GM21723 (cell line): Measurements from ENCODE around the gene FSTL4.

Experiments
- ATAC-seq: cut with Tn5 transposase; IDR thresholded peaks from one replicate; pipeline ENCODE4 v1.9.1; 2021; ENCODE audit warnings: mild to moderate bottlenecking, moderate library complexity; ENCODE audit not compliant: unreplicated experiment

The FSTL4 gene

DNA sequence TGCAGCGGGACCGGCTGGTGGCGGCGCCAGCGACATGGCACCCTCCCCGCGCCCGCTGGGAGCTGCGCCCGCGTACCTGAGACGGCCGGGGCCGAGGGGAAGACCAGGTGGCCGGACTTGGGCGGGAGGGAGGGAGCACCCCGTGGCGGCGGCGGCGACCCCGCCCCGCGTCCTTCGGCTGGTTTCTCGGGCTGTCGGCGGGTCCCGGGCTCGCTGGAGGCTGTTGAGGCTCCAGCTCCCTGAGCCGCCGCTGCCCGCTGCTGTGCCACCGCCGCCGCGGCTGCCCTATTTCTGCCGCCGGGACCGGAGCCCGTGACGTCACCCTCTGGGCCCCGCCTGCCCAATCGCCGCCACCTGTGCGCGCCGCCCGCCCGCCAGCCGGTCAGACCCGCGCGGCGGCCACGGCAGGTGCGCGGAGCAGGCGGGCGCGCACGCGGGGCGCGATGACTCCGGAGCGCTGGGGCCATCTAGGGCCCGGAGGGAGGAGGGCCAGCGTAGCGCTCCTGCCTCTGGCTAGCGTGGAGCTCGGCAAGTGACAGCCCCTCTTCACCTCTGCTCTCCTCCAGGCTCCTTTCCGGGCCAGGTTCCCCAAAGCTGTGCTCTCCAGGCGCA, at the start of gene FSTL4:
FSTL4 (minus strand) TSS at position 293 of the 612 bp plus-strand sequence.
- ATAC-seq = no peak

DNA sequence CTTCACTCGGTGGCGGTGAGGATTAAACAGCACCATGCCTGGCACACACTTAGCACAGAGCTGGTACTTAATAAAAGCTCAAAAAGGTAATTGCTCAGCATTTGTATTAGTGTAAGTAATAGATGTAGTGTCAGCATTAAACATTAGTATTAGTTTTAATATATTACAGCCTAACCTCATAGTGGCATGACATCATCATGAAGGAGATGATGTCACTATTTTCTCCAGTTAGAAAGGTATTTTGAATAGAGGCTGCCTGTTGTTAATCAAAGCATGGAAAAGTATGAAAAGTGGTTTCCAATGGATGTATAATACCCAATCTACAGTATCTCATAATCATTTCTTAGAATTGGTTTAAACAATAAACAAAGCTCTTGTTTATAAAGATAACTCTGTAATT, 49.0 kb upstream of the FSTL4 start:
- ATAC-seq = no peak

DNA sequence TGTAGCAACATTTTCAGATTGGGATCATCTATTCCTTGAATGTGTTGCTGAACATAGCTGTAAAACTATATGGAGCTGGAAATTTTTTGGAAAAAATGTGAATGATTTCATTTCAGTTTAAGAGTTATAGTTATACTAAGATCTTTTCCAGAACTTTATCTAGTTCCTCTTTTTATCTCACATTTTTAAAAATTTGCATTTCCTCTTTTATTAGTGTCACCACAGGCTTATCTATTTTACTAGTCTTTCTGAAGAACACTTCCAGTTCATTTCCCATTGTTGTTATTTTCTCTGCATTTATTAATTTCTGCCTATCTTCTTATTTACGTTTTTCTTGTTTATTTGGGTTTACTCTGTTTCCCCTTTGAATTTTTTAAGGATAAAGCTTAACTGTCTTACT, 46.0 kb upstream of the FSTL4 start:
- ATAC-seq = no peak

DNA sequence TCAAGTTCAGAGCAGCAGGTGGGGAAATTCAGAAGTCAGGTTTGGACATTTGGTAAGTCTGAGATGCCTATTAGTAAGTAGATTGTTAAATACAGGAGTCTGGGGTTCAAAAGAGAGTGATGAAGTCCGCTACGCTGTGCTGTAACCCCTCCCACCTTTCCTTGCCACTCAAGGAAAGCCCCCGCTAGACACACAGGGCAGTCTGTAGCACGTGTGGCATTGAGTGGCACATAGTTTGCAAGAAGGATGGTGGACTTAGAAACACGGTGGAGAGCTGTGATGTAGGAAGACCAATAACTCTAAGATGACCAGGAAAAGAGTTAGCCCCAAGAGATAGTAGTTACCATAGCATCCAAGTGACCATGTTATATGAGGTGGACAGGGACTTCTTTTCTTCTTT, 44.7 kb upstream of the FSTL4 start:
- no peak for ATAC-seq

DNA sequence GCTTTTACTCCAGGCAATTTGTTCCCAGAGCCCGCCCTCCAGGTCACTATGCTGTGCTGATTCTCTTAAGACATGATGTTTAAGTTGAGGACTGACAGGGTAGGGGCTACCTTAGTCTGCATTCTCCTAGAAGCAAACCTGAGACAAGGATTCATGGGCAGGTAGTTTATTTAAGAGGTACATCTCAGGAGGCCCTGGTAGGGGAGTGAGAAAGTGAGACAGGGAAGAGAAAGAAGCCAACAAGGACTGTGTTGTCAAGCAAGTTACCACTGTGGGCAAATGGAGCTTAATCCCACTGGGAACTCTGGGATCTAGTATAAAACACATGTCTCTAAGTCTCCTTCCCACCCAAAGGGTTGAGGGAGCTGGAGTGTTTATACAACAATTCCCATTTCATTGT, 43.6 kb upstream of the FSTL4 start:
- no peak for ATAC-seq

DNA sequence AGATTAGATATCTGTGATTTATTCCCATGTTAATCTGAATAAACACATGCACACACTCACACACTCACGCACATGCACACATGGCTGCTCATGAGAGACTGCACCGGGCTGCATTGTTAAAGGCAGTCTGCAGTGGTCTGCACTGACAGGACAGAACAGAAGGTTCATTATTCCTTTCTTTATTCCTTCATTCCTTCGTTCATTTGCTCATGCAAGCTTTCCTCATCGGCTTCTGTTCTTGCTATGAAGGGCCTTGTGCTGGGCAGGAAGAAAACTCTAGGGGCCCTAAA, 41.4 kb upstream of the FSTL4 start:
- ATAC-seq = no peak

DNA sequence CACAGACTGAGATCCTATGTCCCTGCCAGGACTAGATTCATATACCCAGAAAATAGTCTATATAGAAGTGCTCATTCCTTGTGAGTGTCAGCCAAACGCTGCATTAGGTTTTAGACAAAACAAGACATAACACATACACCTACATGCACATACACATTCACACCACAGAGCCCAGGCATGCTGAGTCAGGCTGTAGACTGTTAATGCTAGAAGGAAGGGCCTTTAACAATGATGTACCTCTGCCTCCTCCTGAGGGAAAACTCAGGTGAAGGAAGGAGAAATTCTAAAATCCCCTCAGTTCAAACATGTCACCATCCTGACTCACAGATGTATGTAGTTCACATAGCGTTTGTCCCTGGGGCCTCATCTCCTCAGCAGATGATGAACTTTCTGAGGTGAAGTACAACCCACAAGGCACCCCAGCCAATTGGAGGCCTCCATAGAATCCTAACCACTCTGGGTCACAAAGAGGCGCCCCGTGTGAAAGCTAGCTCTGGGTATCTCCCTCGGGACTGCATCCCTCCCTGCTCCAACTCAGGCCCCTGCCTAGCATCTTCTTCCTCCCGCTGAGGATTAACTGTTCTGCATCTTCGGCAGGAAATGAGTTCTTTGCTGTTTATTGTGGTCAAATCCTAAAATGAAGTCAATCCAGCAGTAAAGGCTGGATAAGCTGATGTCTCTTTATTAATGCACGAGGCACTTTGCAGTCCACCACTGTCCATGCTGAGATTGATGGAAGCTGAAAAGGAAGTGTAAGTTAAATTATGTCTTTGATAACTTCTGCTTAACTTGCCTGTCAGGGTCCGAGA, 40.8 kb upstream of the FSTL4 start:
- ATAC-seq = no peak

DNA sequence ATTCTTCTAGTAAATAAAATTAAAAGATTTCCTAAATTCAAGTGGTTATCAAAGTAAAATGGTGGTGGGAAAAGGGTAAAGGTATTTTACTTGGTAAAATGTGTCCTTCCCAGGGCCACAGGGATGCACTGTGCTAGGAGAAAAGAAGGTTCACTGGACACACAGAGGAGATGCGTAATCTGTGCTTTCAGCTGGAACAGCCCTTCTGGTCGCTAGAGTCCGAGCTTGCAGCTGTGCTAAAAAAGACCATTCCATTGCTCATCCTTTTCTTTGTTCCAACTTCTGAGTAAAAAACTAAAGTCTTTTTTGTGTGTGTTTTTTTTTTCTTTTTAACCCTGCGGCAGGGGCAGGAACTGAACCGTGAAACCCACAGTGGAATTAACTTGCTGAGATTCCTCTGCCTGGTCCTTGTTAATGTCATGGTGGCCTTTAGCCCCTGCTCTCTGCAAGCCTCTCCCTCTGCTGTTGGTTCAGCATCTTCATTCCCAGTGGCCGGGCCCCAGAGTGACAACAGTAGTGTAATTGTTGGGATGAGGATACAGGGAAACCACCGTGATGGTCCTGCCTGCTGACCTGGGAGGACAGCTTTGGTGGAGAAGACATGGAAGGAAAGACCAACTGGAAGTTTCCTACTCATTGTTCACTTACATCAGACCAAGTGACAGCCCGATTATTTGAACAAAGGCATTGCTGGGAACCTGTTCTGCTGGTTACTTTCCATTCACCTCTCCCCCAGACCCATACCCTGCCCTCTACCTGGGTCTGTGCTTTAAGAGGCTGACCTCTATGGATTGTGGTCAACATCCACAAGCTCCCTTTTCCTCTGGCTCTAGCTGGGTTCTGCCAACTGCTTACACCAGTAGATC, 31.9 kb upstream of the FSTL4 start:
- ATAC-seq = no peak

DNA sequence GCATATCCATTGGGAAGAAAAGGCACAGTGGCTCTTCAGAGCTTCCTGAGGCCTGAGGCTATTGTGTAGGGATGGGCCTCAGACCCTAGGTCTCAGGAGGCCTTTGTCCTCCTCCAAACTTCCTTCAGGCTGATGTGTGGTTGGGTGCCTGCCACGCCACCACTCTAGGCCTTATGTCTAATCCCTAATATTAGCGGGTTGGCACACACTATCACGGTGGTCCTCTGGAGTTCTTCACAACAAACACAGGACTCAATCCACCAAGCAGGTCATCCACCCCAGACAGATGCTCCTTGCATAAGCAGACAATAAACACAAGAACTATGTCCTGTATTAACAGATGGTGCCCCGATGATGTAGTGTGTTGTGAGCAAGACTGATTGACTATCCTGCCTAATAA, 31.0 kb upstream of the FSTL4 start:
- ATAC-seq = no peak

DNA sequence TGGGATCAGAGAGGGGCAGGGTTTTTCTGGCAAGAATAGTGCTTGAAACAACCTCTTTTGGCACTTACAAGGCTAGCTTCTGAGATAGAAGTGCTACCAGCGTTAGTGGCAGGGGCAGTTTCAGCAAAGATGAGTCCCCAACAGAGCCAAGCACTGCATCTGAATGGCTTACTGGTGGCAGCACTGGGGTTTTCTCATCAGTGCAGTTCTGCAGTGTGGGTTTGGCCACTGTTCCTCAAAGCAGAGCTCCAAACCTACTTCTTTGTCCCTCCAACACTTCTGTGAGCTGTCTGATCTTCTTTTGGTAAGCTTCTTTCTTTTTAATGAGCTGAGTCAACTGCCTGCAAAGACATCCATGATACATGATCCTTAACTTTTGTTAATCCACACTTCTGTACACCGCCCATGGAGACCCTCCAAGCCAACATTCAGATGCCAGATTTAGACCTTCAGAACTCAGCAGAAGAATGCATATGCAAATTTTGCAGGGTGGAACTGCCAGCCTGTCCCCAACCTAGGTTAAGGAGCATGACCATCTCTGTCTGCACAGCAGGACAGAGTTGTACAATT, 29.9 kb upstream of the FSTL4 start:
- no peak for ATAC-seq

DNA sequence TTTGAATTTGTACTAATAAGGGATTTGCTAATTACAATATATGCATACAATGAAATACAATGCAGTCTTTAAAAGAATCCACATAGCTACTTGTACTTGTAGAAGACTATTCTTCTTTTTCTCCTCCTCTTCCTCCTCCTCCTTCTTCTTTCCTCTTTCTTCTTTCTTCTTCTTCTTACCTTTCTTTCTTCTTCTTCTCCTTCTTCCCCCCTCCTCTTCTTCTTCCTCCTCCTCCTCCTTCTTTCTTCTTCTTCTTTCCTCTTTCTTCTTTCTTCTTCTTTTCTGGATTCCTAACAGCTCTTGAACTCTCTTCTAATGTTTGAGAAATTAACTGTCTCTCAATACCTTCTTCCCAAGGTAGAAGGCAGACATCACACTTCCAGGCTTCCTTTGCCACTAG, 29.3 kb upstream of the FSTL4 start:
- ATAC-seq = no peak

DNA sequence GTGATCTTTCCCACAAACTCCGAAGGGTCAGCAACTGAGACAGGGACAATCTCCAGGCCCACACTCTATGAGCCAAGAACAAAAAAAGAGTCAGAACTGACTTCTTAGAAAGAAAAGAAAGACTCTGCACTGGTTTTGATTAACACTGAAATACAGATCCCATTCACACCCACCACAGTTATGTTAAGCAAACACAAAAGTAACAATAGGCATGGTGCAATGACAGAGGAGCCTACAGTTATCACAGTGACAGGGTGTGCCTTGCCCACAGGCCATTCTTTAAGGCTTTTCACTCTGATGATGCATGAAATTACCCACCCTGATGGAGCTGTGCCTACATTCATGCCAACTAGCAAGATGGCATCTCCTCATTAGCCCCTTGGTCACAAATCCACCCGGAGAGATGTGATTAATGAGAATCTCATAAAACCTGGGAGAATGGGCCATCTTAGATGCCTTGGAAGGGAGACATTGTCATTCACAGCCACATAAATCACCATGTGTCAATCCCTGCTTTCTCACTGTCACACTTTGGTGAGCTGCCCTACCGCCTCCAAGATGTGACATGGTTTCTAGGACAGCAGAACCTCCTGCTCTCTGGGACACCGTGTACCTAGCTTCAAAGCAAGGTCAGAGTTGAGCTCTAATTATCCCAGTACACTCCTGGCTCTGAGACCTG, 27.6 kb upstream of the FSTL4 start:
- ATAC-seq = no peak

DNA sequence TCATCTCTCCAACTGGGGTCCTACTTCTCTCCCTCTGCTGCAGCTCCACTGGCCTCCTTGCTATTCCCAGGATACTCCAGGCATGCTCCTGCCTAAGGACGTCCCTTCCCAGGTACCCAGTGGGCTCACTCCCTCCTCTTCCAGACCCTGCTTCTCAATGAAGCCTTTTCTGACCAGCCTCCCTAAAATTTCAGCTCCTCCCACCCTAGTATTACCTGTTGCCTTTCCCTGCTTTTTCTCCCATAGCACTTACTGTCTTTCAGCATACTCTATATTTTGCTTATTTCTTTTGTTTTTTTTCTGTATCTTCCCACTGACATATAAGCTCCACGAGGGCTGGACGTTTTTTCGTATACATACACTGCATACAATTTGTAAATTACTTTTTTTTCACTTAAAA, 26.1 kb upstream of the FSTL4 start:
- no peak for ATAC-seq

DNA sequence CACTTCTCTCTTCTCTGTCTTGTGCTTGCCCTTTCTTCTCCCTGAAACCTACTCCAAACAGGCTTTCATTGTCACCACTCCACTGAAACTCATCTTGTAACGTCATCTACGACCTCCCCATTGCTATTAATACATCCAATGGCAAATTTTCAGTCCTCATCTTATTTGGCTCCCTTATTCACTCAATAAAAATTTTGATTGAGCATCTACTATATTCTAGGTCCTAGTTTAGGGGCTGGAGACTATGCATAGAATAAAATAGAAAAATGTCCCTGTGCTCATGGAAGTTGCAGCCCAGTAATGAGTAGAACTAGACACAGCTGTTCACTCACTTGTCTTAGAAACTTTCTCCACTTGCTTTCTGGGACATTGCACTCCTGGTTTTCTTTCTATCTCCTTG, 24.9 kb upstream of the FSTL4 start:
- ATAC-seq = no peak

DNA sequence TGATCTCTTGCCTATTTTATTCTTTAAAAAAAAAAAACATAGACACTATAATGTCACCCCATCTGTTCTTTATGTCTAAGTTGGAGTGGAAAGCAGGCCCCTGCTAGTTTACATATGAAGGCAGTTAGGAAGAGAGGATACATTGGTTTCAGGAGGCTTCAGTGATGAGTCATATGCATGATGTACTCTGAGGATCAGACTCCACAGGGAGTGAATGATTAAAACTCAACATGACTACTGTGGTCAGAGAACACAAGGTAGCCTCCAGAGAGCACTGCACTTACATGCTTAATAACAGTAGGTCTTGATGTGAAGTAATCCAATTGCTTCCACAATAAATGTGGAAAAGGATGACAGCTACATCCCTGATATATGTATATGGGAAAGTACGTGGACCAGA, 22.7 kb upstream of the FSTL4 start:
- ATAC-seq = no peak

DNA sequence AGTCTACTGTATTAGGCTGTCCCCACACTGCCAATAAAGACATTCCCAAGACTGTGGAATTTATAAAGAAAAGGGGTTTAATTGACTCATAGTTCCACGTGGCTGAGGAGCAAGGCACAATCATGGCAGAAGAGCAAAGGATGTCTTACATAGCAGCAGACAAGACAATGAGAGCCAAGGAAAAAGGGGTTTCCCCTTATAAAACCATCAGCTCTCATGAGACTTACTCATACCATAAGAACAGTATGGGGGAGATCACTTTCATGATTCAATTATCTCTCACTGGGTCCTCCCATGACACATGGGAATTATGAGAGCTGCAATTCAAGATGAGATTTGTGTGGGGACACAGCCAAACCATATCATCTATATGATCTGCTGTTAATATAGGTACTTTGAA, 14.8 kb upstream of the FSTL4 start:
- ATAC-seq = no peak

DNA sequence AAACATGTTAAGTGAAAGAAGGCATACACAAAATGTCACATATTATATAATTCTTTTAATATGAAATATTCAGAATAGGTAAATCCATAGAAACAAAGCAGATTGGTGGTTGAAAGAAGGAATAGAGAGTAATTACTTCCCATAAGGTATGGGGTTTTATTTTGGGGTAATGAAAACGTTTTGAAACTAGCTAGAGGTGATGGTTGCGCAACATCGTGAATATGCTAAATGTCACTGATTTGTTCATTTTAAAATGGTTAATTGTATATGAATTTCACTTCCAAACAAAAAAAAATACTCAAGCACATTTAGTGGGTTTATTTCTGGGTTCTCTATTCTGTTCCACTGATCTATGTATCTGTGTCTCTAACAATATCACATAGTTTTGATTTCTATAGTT, 12.0 kb upstream of the FSTL4 start:
- ATAC-seq = no peak

DNA sequence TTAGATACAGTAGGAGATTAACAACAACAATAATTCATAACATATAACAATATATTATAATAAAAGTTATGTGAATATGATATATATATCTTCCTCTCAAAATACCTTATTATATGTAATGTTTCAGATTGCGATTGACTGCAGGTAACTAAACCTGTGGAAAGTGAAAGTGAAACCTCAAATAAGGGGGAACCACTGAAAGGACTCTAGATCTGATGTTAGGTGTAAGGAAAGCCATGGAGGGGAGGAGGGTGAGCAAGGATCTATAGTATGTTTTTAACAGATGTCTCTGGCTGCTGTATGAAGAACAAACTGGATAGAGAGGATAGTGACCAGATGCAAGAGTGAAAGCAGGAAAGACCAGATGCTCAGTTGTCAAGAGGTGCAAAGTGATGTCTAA, 5.8 kb upstream of the FSTL4 start:
- ATAC-seq = no peak

DNA sequence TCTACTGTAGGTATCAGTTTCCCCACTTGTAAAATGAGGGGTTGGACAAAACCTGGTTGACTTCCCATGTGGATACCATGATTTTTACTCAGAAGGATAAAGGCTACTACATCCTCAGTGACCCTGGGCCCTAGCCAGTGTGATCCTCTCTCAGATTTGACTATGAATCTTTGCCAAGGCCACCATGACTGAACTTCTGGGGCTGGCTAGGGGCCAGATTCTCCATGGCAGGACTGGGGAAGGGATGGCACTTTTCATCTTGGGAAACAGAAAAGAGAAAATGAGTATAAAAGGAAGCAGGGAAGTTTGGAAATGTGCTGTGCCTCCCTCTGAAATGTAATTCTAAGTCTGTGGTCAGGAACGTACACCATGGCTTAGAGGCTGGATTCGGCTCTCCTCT, 1.4 kb upstream of the FSTL4 start:
- ATAC-seq = no peak

DNA sequence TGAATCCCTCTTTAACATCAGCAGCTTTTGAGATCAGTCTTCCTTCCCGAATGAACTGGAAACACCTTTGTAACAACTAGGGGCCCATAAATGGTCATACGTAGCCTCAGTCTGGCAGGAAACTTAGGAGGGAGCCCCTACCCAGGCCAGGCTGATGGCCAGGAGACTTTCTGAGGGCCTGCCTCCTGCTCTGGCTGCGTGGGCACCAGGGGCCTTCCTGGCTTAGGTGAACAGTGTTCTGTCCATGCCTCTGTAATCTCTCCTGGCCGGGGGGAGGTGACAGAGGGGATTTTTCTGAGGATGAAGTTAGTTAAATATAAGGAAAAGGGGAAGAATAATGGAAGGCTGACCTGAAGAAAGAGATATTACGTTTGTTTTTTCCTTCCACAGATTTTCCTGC, 843 bp upstream of the FSTL4 start:
- ATAC-seq = no peak
